Smooth muscle cell (in vitro differentiated cells): ENCODE data around the gene PLPPR4. TPM values are rescaled to one million over a fixed set of nuclear protein-coding genes. Genes with fewer than 3 reads are reported as not detected.

ENCODE experiments used
- DNase-seq: peaks from one replicate; lab custom pipeline; 2025; ENCODE audit not compliant: unreplicated experiment; lab: John Stamatoyannopoulos, UW
- H2AFZ ChIP-seq: fragments of 200-600 bp; sonication (generic); 2 replicates; pipeline ENCODE4 v1.6.0; 2016; ENCODE audit warnings: antibody characterized with exemption, low read depth, mild to moderate bottlenecking
- H3F3A ChIP-seq: fragments of 200-600 bp; sonication (generic); 2 replicates; pipeline ENCODE4 v1.6.0; 2017; ENCODE audit warnings: antibody characterized with exemption, low read depth
- H3K27ac ChIP-seq: fragments of 200-600 bp; sonication (generic); 2 replicates; pipeline ENCODE4 v1.5.1; 2016; ENCODE audit warnings: low read depth, mild to moderate bottlenecking
- H3K27me3 ChIP-seq: fragments of 200-600 bp; sonication (generic); 2 replicates; pipeline ENCODE4 v1.6.1; 2016; ENCODE audit warnings: low read depth, mild to moderate bottlenecking
- H3K36me3 ChIP-seq: fragments of 200-600 bp; sonication (generic); 2 replicates; pipeline ENCODE4 v1.5.1; 2016; ENCODE audit warnings: low read depth
- H3K4me1 ChIP-seq: fragments of 200-600 bp; sonication (generic); 2 replicates; pipeline ENCODE4 v1.5.1; 2016; ENCODE audit warnings: low read depth
- H3K4me2 ChIP-seq: fragments of 200-600 bp; sonication (generic); 2 replicates; pipeline ENCODE4 v1.6.0; 2016; ENCODE audit warnings: mild to moderate bottlenecking
- H3K4me3 ChIP-seq: fragments of 200-600 bp; sonication (generic); 2 replicates; pipeline ENCODE4 v1.5.1; 2016; ENCODE audit warnings: mild to moderate bottlenecking
- H3K79me2 ChIP-seq: fragments of 200-600 bp; sonication (generic); 2 replicates; pipeline ENCODE4 v1.6.0; 2016; ENCODE audit warnings: low read depth, mild to moderate bottlenecking
- H3K9ac ChIP-seq: fragments of 200-600 bp; sonication (generic); 2 replicates; pipeline ENCODE4 v1.6.0; 2016; ENCODE audit warnings: low read depth
- H3K9me3 ChIP-seq: fragments of 200-600 bp; sonication (generic); replicated peaks from 2 replicates; pipeline ENCODE4 v1.5.1; 2016; ENCODE audit warnings: low read depth
- H4K20me1 ChIP-seq: fragments of 200-600 bp; sonication (generic); 2 replicates; pipeline ENCODE4 v1.6.0; 2016; ENCODE audit warnings: low read depth
- CTCF ChIP-seq: fragments of 200-600 bp; sonication (generic); IDR thresholded peaks from 2 replicates; pipeline ENCODE4 v1.5.1; 2017; ENCODE audit warnings: borderline replicate concordance, mild to moderate bottlenecking, antibody characterized with exemption; ENCODE audit not compliant: insufficient read depth, poor library complexity, severe bottlenecking
- WGBS: methylation state at CpG from one replicate; pipeline ENCODE4 v1.1.7; 2016; ENCODE audit warnings: low lambda C conversion rate; 5-methylcytosine and 5-hydroxymethylcytosine counted together
- polyA plus RNA-seq: library from polyadenylated mRNA; unstranded; fragments of >200 nt; fragmentation: Nextera tagmentation; extraction: Ambion mirVana; gene quantifications from 2 replicates; pipeline ENCODE4 v1.2.1, GENCODE V29; 2016
- total RNA-seq: library from RNA; depleted of rRNA; stranded (reverse); fragments of >200 nt; gene quantifications from 2 replicates; pipeline ENCODE4 v1.2.3, GENCODE V29; 2014

Gene PLPPR4
- total and polyA plus RNA-seq, 2 experiments from 2014 or later: 4.6 to 8.4 TPM

GRCh38 chr1:99230695-99231094 lies 33.6 kb upstream of the PLPPR4 start:
- no peak for DNase-seq
- no peak overlapping the region for H3K27ac ChIP-seq
- no peak overlapping the region for H3K9ac ChIP-seq
- no peaks in the 10 kb centered on the region for H3K9me3 ChIP-seq
- no peaks in the 10 kb centered on the region for H3K4me1 ChIP-seq
- H4K20me1 ChIP-seq: no peaks in the 10 kb centered on the region
- no peak overlapping the region for H3K4me3 ChIP-seq
- no peaks in the 10 kb centered on the region for H3K79me2 ChIP-seq
- H3K4me2 ChIP-seq: no peak overlapping the region
- no peaks in the 10 kb centered on the region for H3K27me3 ChIP-seq
- no peaks in the 10 kb centered on the region for H3F3A ChIP-seq
- no peak overlapping the region for H2AFZ ChIP-seq
- H3K36me3 ChIP-seq: no peaks in the 10 kb centered on the region
- TF ChIP-seq CTCF: no peak

GRCh38 chr1:99232172-99232571 lies 32.1 kb upstream of the PLPPR4 start:
- H4K20me1 ChIP-seq: no peaks in the 10 kb centered on the region
- no peak overlapping the region for H2AFZ ChIP-seq
- no peaks in the 10 kb centered on the region for H3K4me1 ChIP-seq
- 74% methylated on average over 2 of the region's 2 CpGs for WGBS
- H3K4me2 ChIP-seq: no peak overlapping the region
- TF ChIP-seq CTCF: no peak
- no peaks in the 10 kb centered on the region for H3K9me3 ChIP-seq
- H3K4me3 ChIP-seq: no peak overlapping the region
- H3F3A ChIP-seq: no peaks in the 10 kb centered on the region
- no peak overlapping the region for H3K9ac ChIP-seq
- no peaks in the 10 kb centered on the region for H3K36me3 ChIP-seq
- no peak overlapping the region for H3K27ac ChIP-seq
- no peak for DNase-seq
- H3K79me2 ChIP-seq: no peaks in the 10 kb centered on the region
- no peaks in the 10 kb centered on the region for H3K27me3 ChIP-seq

- Histone ChIP-seq H3K4me3 (no peak overlapping the region), H3K79me2 (no peaks in the 10 kb centered on the region), H3F3A (no peaks in the 10 kb centered on the region), H2AFZ (no peak overlapping the region), H3K27me3 (no peaks in the 10 kb centered on the region), H3K9me3 (no peaks in the 10 kb centered on the region), H4K20me1 (no peaks in the 10 kb centered on the region), H3K9ac (no peak overlapping the region), H3K4me2 (no peak overlapping the region), H3K27ac (no peak overlapping the region), H3K4me1 (no peaks in the 10 kb centered on the region), H3K36me3 (no peaks in the 10 kb centered on the region)
- no peak for DNase-seq
- no peak for TF ChIP-seq CTCF
- 65% methylated on average over 1 of the region's 1 CpG for WGBS
Measured at GRCh38 chr1:99233446-99233845, 30.8 kb upstream of the PLPPR4 start.

- H3K27me3 ChIP-seq: no peaks in the 10 kb centered on the region
- no peaks in the 10 kb centered on the region for H4K20me1 ChIP-seq
- no peak for DNase-seq
- no peaks in the 10 kb centered on the region for H3K9me3 ChIP-seq
- H3K27ac ChIP-seq: no peak overlapping the region
- H3F3A ChIP-seq: no peaks in the 10 kb centered on the region
- no peaks in the 10 kb centered on the region for H3K36me3 ChIP-seq
- H3K9ac ChIP-seq: no peak overlapping the region
- no peaks in the 10 kb centered on the region for H3K4me1 ChIP-seq
- no peak overlapping the region for H2AFZ ChIP-seq
- no peak overlapping the region for H3K4me3 ChIP-seq
- H3K79me2 ChIP-seq: no peaks in the 10 kb centered on the region
- no peak for TF ChIP-seq CTCF
- no peak overlapping the region for H3K4me2 ChIP-seq
Measured at GRCh38 chr1:99236756-99237155, 27.5 kb upstream of the PLPPR4 start.
